Activated T-helper 17 cell treated with anti-CD3 and anti-CD28 coated beads, Interleukin-2, amount 50 U/mL, for 72 hours (primary cell): ENCODE data around the gene PFKFB4. TPM values are rescaled to one million over a fixed set of nuclear protein-coding genes. Genes with fewer than 3 reads are reported as not detected.
A peak's percentile ranks its signal among the peaks of the same experiment; 100 is the strongest.

Experiments
- ATAC-seq: fragments of 150-1000 bp; cut with Tn5 transposase; replicated peaks from 2 replicates; pipeline ENCODE4 v1.10.0; 2021; ENCODE audit warnings: mild to moderate bottlenecking, moderate library complexity
- H3K27ac Mint-ChIP-seq: one replicate; pipeline ENCODE4 v1.8.0; 2022; ENCODE audit warnings: mixed read lengths
- H3K27me3 Mint-ChIP-seq: one replicate; pipeline ENCODE4 v1.8.0; 2022; ENCODE audit warnings: mixed read lengths
- H3K36me3 Mint-ChIP-seq: one replicate; pipeline ENCODE4 v1.8.0; 2022; ENCODE audit warnings: low read depth, mild to moderate bottlenecking, mixed read lengths
- H3K4me1 Mint-ChIP-seq: one replicate; pipeline ENCODE4 v1.8.0; 2022; ENCODE audit warnings: mixed read lengths
- H3K4me3 Mint-ChIP-seq: one replicate; pipeline ENCODE4 v1.8.0; 2022; ENCODE audit warnings: mild to moderate bottlenecking, mixed read lengths
- H3K9me3 Mint-ChIP-seq: one replicate; pipeline ENCODE4 v1.8.0; 2022; ENCODE audit warnings: mixed read lengths
- total RNA-seq, 2 donors: library from RNA; stranded (reverse); gene quantifications; one replicate each; pipeline ENCODE4 v1.2.3, GENCODE V29; 2022

PFKFB4 gene
- total RNA-seq, 2 donors from 2014 or later = 52.5 to 277 TPM

GRCh38 chr3:48514431-48515227 lies 42.0 kb downstream of the PFKFB4 start:
- H3K27me3 Mint-ChIP-seq = no peaks in the 10 kb centered on the region
- peaks cover 30% of the 10 kb centered on the region for H3K36me3 Mint-ChIP-seq
- no peak overlapping the region for H3K27ac Mint-ChIP-seq
- H3K4me1 Mint-ChIP-seq = peaks cover 28% of the 10 kb centered on the region
- no peaks in the 10 kb centered on the region for H3K9me3 Mint-ChIP-seq
- peak; percentile 45 for ATAC-seq
- peak overlapping the region; percentile 30 for H3K4me3 Mint-ChIP-seq

GRCh38 chr3:48511551-48511950 lies 45.1 kb downstream of the PFKFB4 start:
- Mint-ChIP-seq H3K4me1 (peaks cover 23% of the 10 kb centered on the region), H3K9me3 (no peaks in the 10 kb centered on the region), H3K27me3 (no peaks in the 10 kb centered on the region), H3K36me3 (peaks cover 18% of the 10 kb centered on the region), H3K27ac (peak overlapping the region; percentile 15), H3K4me3 (no peak overlapping the region)
- no peak for ATAC-seq

- peaks cover 6% of the 10 kb centered on the region for H3K36me3 Mint-ChIP-seq
- H3K4me3 Mint-ChIP-seq = peak overlapping the region; percentile 66
- no peaks in the 10 kb centered on the region for H3K27me3 Mint-ChIP-seq
- peak overlapping the region; percentile 48 for H3K27ac Mint-ChIP-seq
- no peaks in the 10 kb centered on the region for H3K9me3 Mint-ChIP-seq
- peaks cover 23% of the 10 kb centered on the region for H3K4me1 Mint-ChIP-seq
- ATAC-seq = peak; percentile 76
Measured at GRCh38 chr3:48507256-48508061, 49.1 kb downstream of the PFKFB4 start.

- ATAC-seq = no peak
- peaks cover 30% of the 10 kb centered on the region for H3K4me1 Mint-ChIP-seq
- no peaks in the 10 kb centered on the region for H3K27me3 Mint-ChIP-seq
- H3K9me3 Mint-ChIP-seq = no peaks in the 10 kb centered on the region
- H3K4me3 Mint-ChIP-seq = no peak overlapping the region
- H3K27ac Mint-ChIP-seq = peak overlapping the region; percentile 20
- H3K36me3 Mint-ChIP-seq = no peaks in the 10 kb centered on the region
Measured at GRCh38 chr3:48505968-48506504, 50.6 kb downstream of the PFKFB4 start.

- peaks cover 32% of the 10 kb centered on the region for H3K4me1 Mint-ChIP-seq
- no peaks in the 10 kb centered on the region for H3K9me3 Mint-ChIP-seq
- H3K27ac Mint-ChIP-seq = peak overlapping the region; percentile 75
- no peaks in the 10 kb centered on the region for H3K27me3 Mint-ChIP-seq
- ATAC-seq = no peak
- no peaks in the 10 kb centered on the region for H3K36me3 Mint-ChIP-seq
- H3K4me3 Mint-ChIP-seq = peak overlapping the region; percentile 79
Measured at GRCh38 chr3:48505146-48505545, 51.5 kb downstream of the PFKFB4 start.

GRCh38 chr3:48504051-48504946 lies 52.3 kb downstream of the PFKFB4 start, which contains the start of gene SHISA5:
Gene SHISA5 (minus strand): TSS chr3:48504174. CDS start chr3:48504094, 80 bp downstream.
- peaks cover 32% of the 10 kb centered on the region for H3K4me1 Mint-ChIP-seq
- ATAC-seq = peak; percentile 68
- peaks cover 3% of the 10 kb centered on the region for H3K36me3 Mint-ChIP-seq
- H3K4me3 Mint-ChIP-seq = peak within 1 kb of the TSS; percentile 79
- peak within 1 kb of the TSS; percentile 79 for H3K27ac Mint-ChIP-seq
- no peaks in the 10 kb centered on the region for H3K27me3 Mint-ChIP-seq
- H3K9me3 Mint-ChIP-seq = no peaks in the 10 kb centered on the region

- Mint-ChIP-seq H3K27ac (peak overlapping the region; percentile 79), H3K4me1 (peaks cover 32% of the 10 kb centered on the region), H3K9me3 (no peaks in the 10 kb centered on the region), H3K4me3 (peak overlapping the region; percentile 79), H3K36me3 (peaks cover 9% of the 10 kb centered on the region), H3K27me3 (no peaks in the 10 kb centered on the region)
- no peak for ATAC-seq
Measured at GRCh38 chr3:48503401-48504050, 53.1 kb downstream of the PFKFB4 start.

- Mint-ChIP-seq H3K4me3 (peak overlapping the region; percentile 79), H3K27ac (peak overlapping the region; percentile 79), H3K36me3 (peaks cover 16% of the 10 kb centered on the region), H3K9me3 (no peaks in the 10 kb centered on the region), H3K4me1 (peaks cover 30% of the 10 kb centered on the region), H3K27me3 (no peaks in the 10 kb centered on the region)
- ATAC-seq = no peak
Measured at GRCh38 chr3:48502728-48503168, 53.9 kb downstream of the PFKFB4 start.

GRCh38 chr3:48502121-48502520 lies 54.5 kb downstream of the PFKFB4 start:
- Mint-ChIP-seq H3K9me3 (no peaks in the 10 kb centered on the region), H3K27ac (peak overlapping the region; percentile 32), H3K4me1 (peaks cover 27% of the 10 kb centered on the region), H3K27me3 (no peaks in the 10 kb centered on the region), H3K4me3 (peak overlapping the region; percentile 79), H3K36me3 (peaks cover 20% of the 10 kb centered on the region)
- no peak for ATAC-seq

GRCh38 chr3:48501196-48501595 lies 55.4 kb downstream of the PFKFB4 start:
- H3K27ac Mint-ChIP-seq = peak overlapping the region; percentile 32
- H3K9me3 Mint-ChIP-seq = no peaks in the 10 kb centered on the region
- ATAC-seq = no peak
- H3K4me3 Mint-ChIP-seq = no peak overlapping the region
- peaks cover 20% of the 10 kb centered on the region for H3K36me3 Mint-ChIP-seq
- H3K27me3 Mint-ChIP-seq = no peaks in the 10 kb centered on the region
- peaks cover 22% of the 10 kb centered on the region for H3K4me1 Mint-ChIP-seq

- no peak overlapping the region for H3K4me3 Mint-ChIP-seq
- H3K9me3 Mint-ChIP-seq = no peaks in the 10 kb centered on the region
- H3K4me1 Mint-ChIP-seq = peaks cover 19% of the 10 kb centered on the region
- peak overlapping the region; percentile 32 for H3K27ac Mint-ChIP-seq
- no peaks in the 10 kb centered on the region for H3K27me3 Mint-ChIP-seq
- no peak for ATAC-seq
- peaks cover 20% of the 10 kb centered on the region for H3K36me3 Mint-ChIP-seq
Measured at GRCh38 chr3:48500656-48501055, 55.9 kb downstream of the PFKFB4 start.

- no peak overlapping the region for H3K27ac Mint-ChIP-seq
- ATAC-seq = no peak
- H3K4me1 Mint-ChIP-seq = no peaks in the 10 kb centered on the region
Measured at GRCh38 chr3:48493203-48493501, 63.5 kb downstream of the PFKFB4 start.

GRCh38 chr3:48492461-48493202 lies 64.0 kb downstream of the PFKFB4 start:
- Mint-ChIP-seq H3K9me3 (no peaks in the 10 kb centered on the region), H3K27me3 (no peaks in the 10 kb centered on the region), H3K27ac (no peak overlapping the region), H3K36me3 (peaks cover 26% of the 10 kb centered on the region), H3K4me1 (no peaks in the 10 kb centered on the region), H3K4me3 (no peak overlapping the region)
- no peak for ATAC-seq

More at GRCh38 chr3:48493203-48493501, 63.5 kb downstream of the PFKFB4 start:
- H3K36me3 Mint-ChIP-seq = peaks cover 31% of the 10 kb centered on the region
- H3K27me3 Mint-ChIP-seq = no peaks in the 10 kb centered on the region
- H3K9me3 Mint-ChIP-seq = no peaks in the 10 kb centered on the region
- no peak overlapping the region for H3K4me3 Mint-ChIP-seq
